ENCODE measurements around the gene UNC5C.

GRCh38 chr4:95499291-95499696, 49.5 kb downstream of the UNC5C start:
- TF ChIP-seq CTCF (optimal IDR thresholded peaks at IDR 0.05 in 1 of 3, IDR thresholded peaks at IDR 0.05 in 1 of 3, conservative IDR thresholded peaks at IDR 0.05 in 1 of 3; ENCODE audit: extremely low read depth in 1 of 3, insufficient read depth in 2 of 3, low read length in 3 of 3) (no peak), EZH2 (IDR thresholded peaks at IDR 0.05; ENCODE audit: low read length) (no peak)

Measured in keratinocyte (primary cell).